Fibroblast of lung (primary cell): ENCODE measurements around the gene CPA4.

Source experiments
- EZH2 ChIP-seq: IDR thresholded peaks from 2 replicates; pipeline ENCODE4 v1.5.1; 2012; ENCODE audit warnings: low read length, control low read depth, mild to moderate bottlenecking; ENCODE audit errors: missing control alignments
- TF ChIP-seq, protein P1 (sequence below), 2 donors: IDR thresholded peaks in 1 of 2; conservative IDR thresholded peaks in 1 of 2; 1 replicate in 1 of 2; 2 replicates in 1 of 2; pipeline ENCODE4 v1.5.1; 2011 to 2012; ENCODE audit warnings: low read length in 2 of 2, control low read depth in 1 of 2, inconsistent platforms in 1 of 2, low read depth in 1 of 2, mild to moderate bottlenecking in 1 of 2

DNA sequence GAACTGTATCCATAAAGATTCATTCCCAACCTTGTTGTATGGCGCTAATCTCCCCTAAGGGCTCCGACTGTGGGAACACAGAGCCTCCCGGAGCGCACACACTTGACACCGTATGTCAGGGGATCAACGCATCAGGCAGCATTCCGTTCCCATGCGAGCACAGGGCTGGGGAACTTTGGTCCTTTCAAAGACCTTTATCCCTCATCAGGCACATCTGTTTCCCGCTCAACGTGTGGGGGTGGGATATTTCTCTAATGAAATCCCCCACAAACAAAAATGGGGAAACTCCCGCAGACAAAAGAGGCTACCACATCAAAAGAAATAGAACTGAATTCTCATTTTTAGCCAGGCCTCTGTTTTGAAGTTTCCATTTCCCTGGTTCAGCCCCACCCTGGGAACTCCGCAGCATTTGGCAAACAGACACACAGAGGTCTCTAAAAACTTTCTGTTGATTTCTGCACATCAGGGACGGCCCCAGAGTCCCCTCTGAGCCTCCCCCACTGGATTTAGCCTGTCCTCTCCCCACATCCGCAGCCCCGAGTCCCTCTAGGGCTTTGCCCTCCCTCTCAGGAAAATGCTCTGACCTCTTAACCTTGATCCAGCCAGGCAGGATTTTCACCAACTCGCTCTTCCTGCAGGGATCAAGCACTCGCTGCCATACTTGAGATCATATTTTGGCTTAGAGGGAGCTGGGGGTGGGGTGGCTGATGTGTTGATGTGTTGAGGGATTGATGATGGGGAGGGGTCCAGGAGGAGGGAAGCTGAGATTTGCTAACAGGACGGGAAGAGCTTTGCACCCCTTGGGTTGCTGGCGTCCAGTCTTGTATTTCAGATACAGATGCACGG, 58.2 kb downstream of the CPA4 start:
- TF ChIP-seq, protein P1, sequence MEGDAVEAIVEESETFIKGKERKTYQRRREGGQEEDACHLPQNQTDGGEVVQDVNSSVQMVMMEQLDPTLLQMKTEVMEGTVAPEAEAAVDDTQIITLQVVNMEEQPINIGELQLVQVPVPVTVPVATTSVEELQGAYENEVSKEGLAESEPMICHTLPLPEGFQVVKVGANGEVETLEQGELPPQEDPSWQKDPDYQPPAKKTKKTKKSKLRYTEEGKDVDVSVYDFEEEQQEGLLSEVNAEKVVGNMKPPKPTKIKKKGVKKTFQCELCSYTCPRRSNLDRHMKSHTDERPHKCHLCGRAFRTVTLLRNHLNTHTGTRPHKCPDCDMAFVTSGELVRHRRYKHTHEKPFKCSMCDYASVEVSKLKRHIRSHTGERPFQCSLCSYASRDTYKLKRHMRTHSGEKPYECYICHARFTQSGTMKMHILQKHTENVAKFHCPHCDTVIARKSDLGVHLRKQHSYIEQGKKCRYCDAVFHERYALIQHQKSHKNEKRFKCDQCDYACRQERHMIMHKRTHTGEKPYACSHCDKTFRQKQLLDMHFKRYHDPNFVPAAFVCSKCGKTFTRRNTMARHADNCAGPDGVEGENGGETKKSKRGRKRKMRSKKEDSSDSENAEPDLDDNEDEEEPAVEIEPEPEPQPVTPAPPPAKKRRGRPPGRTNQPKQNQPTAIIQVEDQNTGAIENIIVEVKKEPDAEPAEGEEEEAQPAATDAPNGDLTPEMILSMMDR (conservative IDR thresholded peaks at IDR 0.05 in 1 of 2, IDR thresholded peaks at IDR 0.05 in 1 of 2; ENCODE audit: low read depth in 1 of 2, low read length in 2 of 2): no peak
- TF ChIP-seq EZH2: no peak
